Mesenchymal stem cell (in vitro differentiated cells and primary cell): ENCODE data around the gene GAB2.

ENCODE experiments used
- DNase-seq: peaks from one replicate; pipeline ENCODE4 v3.0.0-alpha.2; 2013
- H2AFZ ChIP-seq: one replicate; pipeline ENCODE4 v1.6.1; 2013; ENCODE audit warnings: low read depth, mild to moderate bottlenecking, control low read depth, inconsistent platforms, low read length, moderate library complexity
- H2AK5ac ChIP-seq: 2 replicates; pipeline ENCODE4 v1.6.1; 2013; ENCODE audit warnings: low read length, moderate library complexity, mild to moderate bottlenecking, inconsistent platforms; ENCODE audit not compliant: severe bottlenecking
- H2BK120ac ChIP-seq: one replicate; pipeline ENCODE4 v1.6.1; 2013; ENCODE audit warnings: low read depth, mild to moderate bottlenecking, inconsistent platforms, low read length, moderate library complexity
- H2BK12ac ChIP-seq, 2 experiments: one replicate each; pipeline ENCODE4 v1.6.1; 2013; ENCODE audit warnings: inconsistent platforms in 2 of 2, low read length in 2 of 2, mild to moderate bottlenecking in 2 of 2, moderate library complexity in 2 of 2, control low read depth in 1 of 2
- H2BK15ac ChIP-seq: one replicate; pipeline ENCODE4 v1.6.1; 2013; ENCODE audit warnings: mild to moderate bottlenecking, low read depth, inconsistent platforms; ENCODE audit not compliant: poor library complexity, severe bottlenecking
- H2BK5ac ChIP-seq: 2 replicates; pipeline ENCODE4 v1.6.1; 2013; ENCODE audit warnings: low read depth, mild to moderate bottlenecking, low read length, control low read depth, inconsistent platforms; ENCODE audit not compliant: poor library complexity, severe bottlenecking
- H3K14ac ChIP-seq, 2 experiments: one replicate each; pipeline ENCODE4 v1.6.1; 2013; ENCODE audit warnings: inconsistent platforms in 2 of 2, low read length in 2 of 2, control low read depth in 1 of 2, mild to moderate bottlenecking in 1 of 2, moderate library complexity in 1 of 2
- H3K18ac ChIP-seq, 2 experiments: one replicate each; pipeline ENCODE4 v1.6.1; 2013; ENCODE audit warnings: inconsistent platforms in 2 of 2, low read length in 2 of 2, control low read depth in 1 of 2, low read depth in 1 of 2, mild to moderate bottlenecking in 1 of 2
- H3K23ac ChIP-seq, 2 experiments: one replicate each; pipeline ENCODE4 v1.6.1; 2013; ENCODE audit warnings: inconsistent platforms in 2 of 2, low read length in 2 of 2, mild to moderate bottlenecking in 2 of 2, moderate library complexity in 2 of 2, control low read depth in 1 of 2
- H3K27ac ChIP-seq: 2 replicates; pipeline ENCODE4 v1.5.1; 2013; ENCODE audit warnings: mild to moderate bottlenecking, moderate library complexity, low read length, control low read depth, inconsistent platforms; ENCODE audit not compliant: poor library complexity, severe bottlenecking
- H3K27me3 ChIP-seq, 2 experiments: 2 replicates each; pipeline versions ENCODE4 v1.6.1 to v1.7.0; 2013; ENCODE audit warnings: low read length in 2 of 2, mild to moderate bottlenecking in 2 of 2, moderate library complexity in 2 of 2, control low read depth in 1 of 2, inconsistent platforms in 1 of 2; ENCODE audit not compliant: control insufficient read depth in 1 of 2, insufficient read depth in 1 of 2
- H3K36me3 ChIP-seq, 2 experiments: 2 replicates each; pipeline versions ENCODE4 v1.6.1 to v1.7.0; 2013; ENCODE audit warnings: low read length in 2 of 2, control low read depth in 1 of 2, inconsistent platforms in 1 of 2, low read depth in 1 of 2, mild to moderate bottlenecking in 1 of 2; ENCODE audit not compliant: insufficient read depth in 2 of 2, control insufficient read depth in 1 of 2
- H3K4ac ChIP-seq, 2 experiments: one replicate each; pipeline ENCODE4 v1.6.1; 2013; ENCODE audit warnings: inconsistent platforms in 2 of 2, low read length in 2 of 2, mild to moderate bottlenecking in 2 of 2, moderate library complexity in 2 of 2, control low read depth in 1 of 2, low read depth in 1 of 2
- H3K4me1 ChIP-seq: 2 replicates; pipeline ENCODE4 v1.6.1; 2013; ENCODE audit warnings: low read depth, low read length, control low read depth; ENCODE audit not compliant: control insufficient read depth, insufficient read depth
- H3K4me2 ChIP-seq: 2 replicates; pipeline ENCODE4 v1.6.1; 2013; ENCODE audit warnings: low read length, mild to moderate bottlenecking, inconsistent platforms; ENCODE audit not compliant: poor library complexity, severe bottlenecking
- H3K4me3 ChIP-seq, 2 experiments: 2 replicates each; pipeline versions ENCODE4 v1.5.1 to v1.7.0; 2013; ENCODE audit warnings: low read length in 2 of 2, mild to moderate bottlenecking in 2 of 2, control low read depth in 1 of 2, low read depth in 1 of 2; ENCODE audit not compliant: insufficient read depth in 1 of 2
- H3K79me1 ChIP-seq: replicated peaks from 2 replicates; pipeline ENCODE4 v1.6.1; 2013; ENCODE audit warnings: mild to moderate bottlenecking, control low read depth, low read length, inconsistent platforms; ENCODE audit not compliant: poor library complexity, severe bottlenecking
- H3K9ac ChIP-seq: 2 replicates; pipeline ENCODE4 v1.7.0; 2013; ENCODE audit warnings: mild to moderate bottlenecking, low read length, moderate library complexity
- H3K9me3 ChIP-seq: 2 replicates; pipeline ENCODE4 v1.7.0; 2013; ENCODE audit warnings: mild to moderate bottlenecking, low read length; ENCODE audit not compliant: control insufficient read depth
- H4K8ac ChIP-seq: one replicate; pipeline ENCODE4 v1.6.1; 2013; ENCODE audit warnings: inconsistent platforms, mild to moderate bottlenecking, low read length, moderate library complexity
- H4K91ac ChIP-seq: one replicate; pipeline ENCODE4 v1.6.1; 2013; ENCODE audit warnings: mild to moderate bottlenecking, low read length, inconsistent platforms
- WGBS: methylation state at CpG from one replicate; pipeline ENCODE4 v1.1.7; 2013; ENCODE audit warnings: mixed read lengths; 5-methylcytosine and 5-hydroxymethylcytosine counted together

GAB2 gene

GRCh38 chr11:78261828-78262227 is 155.8 kb downstream of the GAB2 start:
- H3K4me1 ChIP-seq = no peaks in the 10 kb centered on the region

GRCh38 chr11:78261367-78261766 is 156.3 kb downstream of the GAB2 start:
- H3K9ac ChIP-seq = no peak overlapping the region
- no peak for DNase-seq

More at GRCh38 chr11:78261828-78262227, 155.8 kb downstream of the GAB2 start:
- Histone ChIP-seq H3K23ac (no peak overlapping the region), H3K27me3 (no peaks in the 10 kb centered on the region), H2BK120ac (no peak overlapping the region), H4K8ac (no peak overlapping the region), H3K18ac (peak overlapping the region in 1 of 2 experiments; percentile 73), H2AK5ac (no peak overlapping the region), H3K14ac (no peak overlapping the region), H3K79me1 (peaks cover 20% of the 10 kb centered on the region), H3K9me3 (no peaks in the 10 kb centered on the region), H2BK5ac (no peak overlapping the region), H3K4me2 (no peak overlapping the region), H2BK15ac (no peak overlapping the region), H2BK12ac (peak overlapping the region in 1 of 2 experiments; percentile 49), H3K4ac (peak overlapping the region in 1 of 2 experiments; percentile 17), H3K9ac (no peak overlapping the region), H3K27ac (no peak overlapping the region), H3K36me3 (no peaks in the 10 kb centered on the region), H2AFZ (no peak overlapping the region), H3K4me3 (no peak overlapping the region), H4K91ac (no peak overlapping the region)
- no peak for DNase-seq
- 67% methylated on average over 4 of the region's 4 CpGs for WGBS

GRCh38 chr11:78259777-78260487 is 157.7 kb downstream of the GAB2 start:
- WGBS = 70% methylated on average over 6 of the region's 8 CpGs
- Histone ChIP-seq H3K9ac (no peak overlapping the region), H3K36me3 (no peaks in the 10 kb centered on the region), H4K8ac (no peak overlapping the region), H2BK15ac (no peak overlapping the region), H2AFZ (no peak overlapping the region), H3K18ac (peak overlapping the region in 1 of 2 experiments; percentile 7), H4K91ac (no peak overlapping the region), H3K4me3 (no peak overlapping the region), H2BK12ac (no peak overlapping the region), H3K27ac (no peak overlapping the region), H3K4ac (no peak overlapping the region), H2BK120ac (no peak overlapping the region), H2AK5ac (no peak overlapping the region), H3K79me1 (peaks cover 22% of the 10 kb centered on the region), H3K9me3 (no peaks in the 10 kb centered on the region), H3K14ac (no peak overlapping the region), H3K27me3 (no peaks in the 10 kb centered on the region), H2BK5ac (no peak overlapping the region), H3K23ac (no peak overlapping the region), H3K4me2 (no peak overlapping the region), H3K4me1 (no peaks in the 10 kb centered on the region)
- no peak for DNase-seq

More at GRCh38 chr11:78261367-78261766, 156.3 kb downstream of the GAB2 start:
- no peak overlapping the region for H3K27ac ChIP-seq
- no peak overlapping the region for H2AFZ ChIP-seq
- no peak overlapping the region for H2BK12ac ChIP-seq
- H4K8ac ChIP-seq = no peak overlapping the region
- H3K36me3 ChIP-seq = no peaks in the 10 kb centered on the region
- no peak overlapping the region for H2BK5ac ChIP-seq
- no peak overlapping the region for H2BK120ac ChIP-seq
- no peaks in the 10 kb centered on the region for H3K9me3 ChIP-seq
- no peak overlapping the region for H2AK5ac ChIP-seq
- peaks cover 19% of the 10 kb centered on the region for H3K79me1 ChIP-seq
- H3K4ac ChIP-seq = no peak overlapping the region
- H3K27me3 ChIP-seq = no peaks in the 10 kb centered on the region
- H3K4me1 ChIP-seq = no peaks in the 10 kb centered on the region
- no peak overlapping the region for H2BK15ac ChIP-seq
- no peak overlapping the region for H3K18ac ChIP-seq
- H3K4me2 ChIP-seq = no peak overlapping the region
- no peak overlapping the region for H3K14ac ChIP-seq
- H4K91ac ChIP-seq = no peak overlapping the region
- 49% methylated on average over 4 of the region's 4 CpGs for WGBS
- H3K4me3 ChIP-seq = no peak overlapping the region
- H3K23ac ChIP-seq = no peak overlapping the region

- no peaks in the 10 kb centered on the region for H3K36me3 ChIP-seq
- no peak for DNase-seq
- no peak overlapping the region for H3K4me2 ChIP-seq
- H3K4ac ChIP-seq = no peak overlapping the region
- peaks cover 22% of the 10 kb centered on the region for H3K79me1 ChIP-seq
- H2BK5ac ChIP-seq = no peak overlapping the region
- peaks cover 2% of the 10 kb centered on the region for H3K4me1 ChIP-seq
- no peak overlapping the region for H2BK15ac ChIP-seq
- H2BK120ac ChIP-seq = no peak overlapping the region
- H3K27me3 ChIP-seq = no peaks in the 10 kb centered on the region
- H2BK12ac ChIP-seq = no peak overlapping the region
- H3K9ac ChIP-seq = no peak overlapping the region
- H3K4me3 ChIP-seq = no peak overlapping the region
- H4K8ac ChIP-seq = no peak overlapping the region
- H3K18ac ChIP-seq = no peak overlapping the region
- no peak overlapping the region for H3K23ac ChIP-seq
- no peak overlapping the region for H2AFZ ChIP-seq
- no peak overlapping the region for H3K27ac ChIP-seq
- H2AK5ac ChIP-seq = no peak overlapping the region
- WGBS = 100% methylated on average over 2 of the region's 3 CpGs
- no peaks in the 10 kb centered on the region for H3K9me3 ChIP-seq
- H3K14ac ChIP-seq = no peak overlapping the region
- H4K91ac ChIP-seq = no peak overlapping the region
These were observed 160.0 kb downstream of the GAB2 start for GRCh38 chr11:78257654-78258053.
